Endothelial cell (in vitro differentiated cells): Measurements from ENCODE around the gene CHST1. TPM values are rescaled to one million over a fixed set of nuclear protein-coding genes. Genes with fewer than 3 reads are reported as not detected.

Experiments
- DNase-seq: peaks from one replicate; pipeline ENCODE4 v3.0.0; 2021; ENCODE audit warnings: low spot score
- H3K27ac Mint-ChIP-seq: one replicate; pipeline ENCODE4 v1.8.0; 2021; ENCODE audit warnings: mixed read lengths, inconsistent platforms; ENCODE audit not compliant: unreplicated experiment
- H3K27me3 Mint-ChIP-seq: one replicate; pipeline ENCODE4 v1.8.0; 2021; ENCODE audit warnings: mild to moderate bottlenecking, moderate library complexity, mixed read lengths, inconsistent platforms; ENCODE audit not compliant: unreplicated experiment
- H3K36me3 Mint-ChIP-seq: one replicate; pipeline ENCODE4 v1.8.0; 2021; ENCODE audit warnings: mild to moderate bottlenecking, low read depth, mixed read lengths, inconsistent platforms; ENCODE audit not compliant: unreplicated experiment
- H3K4me1 Mint-ChIP-seq: one replicate; pipeline ENCODE4 v1.8.0; 2021; ENCODE audit warnings: mild to moderate bottlenecking, mixed read lengths, inconsistent platforms; ENCODE audit not compliant: unreplicated experiment
- H3K4me3 Mint-ChIP-seq: one replicate; pipeline ENCODE4 v1.8.0; 2021; ENCODE audit warnings: mild to moderate bottlenecking, mixed read lengths, inconsistent platforms; ENCODE audit not compliant: unreplicated experiment
- H3K9me3 Mint-ChIP-seq: one replicate; pipeline ENCODE4 v1.8.0; 2021; ENCODE audit warnings: mixed read lengths, inconsistent platforms; ENCODE audit not compliant: unreplicated experiment
- CTCF ChIP-seq: fragments of 200-600 bp; sonication (generic); IDR thresholded peaks from one replicate; pipeline ENCODE4 v1.5.0; 2021; ENCODE audit warnings: antibody characterized with exemption; ENCODE audit not compliant: unreplicated experiment
- total RNA-seq: library from RNA; stranded (reverse); fragmentation: NEBNext Ultra II Directional; extraction: Animal tissue kit (Norgen Biotek cat#: 25700); gene quantifications from one replicate; pipeline ENCODE4 v1.2.1, GENCODE V29; 2021; ENCODE audit not compliant: unreplicated experiment

The CHST1 gene
- total RNA-seq, 1 donor from 2014 or later = 275 TPM

GRCh38 chr11:45704635-45705034, 39.2 kb upstream of the CHST1 start:
- Mint-ChIP-seq H3K4me1 (peaks cover 38% of the 10 kb centered on the region), H3K27ac (peak overlapping the region; percentile 1), H3K36me3 (no peaks in the 10 kb centered on the region), H3K27me3 (peaks cover 2% of the 10 kb centered on the region), H3K9me3 (no peaks in the 10 kb centered on the region), H3K4me3 (no peak overlapping the region)
- DNase-seq = no peak
- TF ChIP-seq CTCF = no peak

GRCh38 chr11:45704133-45704532, 38.7 kb upstream of the CHST1 start:
- Mint-ChIP-seq H3K27me3 (peaks cover 2% of the 10 kb centered on the region), H3K4me1 (peaks cover 34% of the 10 kb centered on the region), H3K36me3 (no peaks in the 10 kb centered on the region), H3K4me3 (no peak overlapping the region), H3K9me3 (no peaks in the 10 kb centered on the region), H3K27ac (no peak overlapping the region)
- no peak for DNase-seq
- TF ChIP-seq CTCF = no peak

- peaks cover 2% of the 10 kb centered on the region for H3K27me3 Mint-ChIP-seq
- peaks cover 33% of the 10 kb centered on the region for H3K4me1 Mint-ChIP-seq
- no peak for DNase-seq
- H3K27ac Mint-ChIP-seq = peak overlapping the region; percentile 15
- TF ChIP-seq CTCF = no peak
- peaks cover 3% of the 10 kb centered on the region for H3K36me3 Mint-ChIP-seq
- no peak overlapping the region for H3K4me3 Mint-ChIP-seq
- no peaks in the 10 kb centered on the region for H3K9me3 Mint-ChIP-seq
Measured at GRCh38 chr11:45702511-45702910, 37.1 kb upstream of the CHST1 start.

GRCh38 chr11:45698777-45699497, 33.5 kb upstream of the CHST1 start:
- TF ChIP-seq CTCF = no peak
- no peak overlapping the region for H3K27ac Mint-ChIP-seq
- H3K4me3 Mint-ChIP-seq = no peak overlapping the region
- no peak for DNase-seq
- peaks cover 2% of the 10 kb centered on the region for H3K27me3 Mint-ChIP-seq
- no peaks in the 10 kb centered on the region for H3K9me3 Mint-ChIP-seq
- H3K4me1 Mint-ChIP-seq = peaks cover 7% of the 10 kb centered on the region
- H3K36me3 Mint-ChIP-seq = peaks cover 3% of the 10 kb centered on the region

GRCh38 chr11:45692808-45693453, 27.5 kb upstream of the CHST1 start:
- no peak overlapping the region for H3K27ac Mint-ChIP-seq
- peaks cover 2% of the 10 kb centered on the region for H3K27me3 Mint-ChIP-seq
- H3K36me3 Mint-ChIP-seq = no peaks in the 10 kb centered on the region
- DNase-seq = no peak
- no peak for TF ChIP-seq CTCF
- H3K4me1 Mint-ChIP-seq = peaks cover 9% of the 10 kb centered on the region
- H3K4me3 Mint-ChIP-seq = no peak overlapping the region
- H3K9me3 Mint-ChIP-seq = no peaks in the 10 kb centered on the region
